ENCODE results near the gene MYH11. TPM values are rescaled to one million over a fixed set of nuclear protein-coding genes. Genes with fewer than 3 reads are reported as not detected.

MYH11 gene
- total and polyA plus RNA-seq, 2 of the 13 experiments (the other 11 are each of a cell fraction or from before 2014, with no cell fraction given), result not detected

DNA sequence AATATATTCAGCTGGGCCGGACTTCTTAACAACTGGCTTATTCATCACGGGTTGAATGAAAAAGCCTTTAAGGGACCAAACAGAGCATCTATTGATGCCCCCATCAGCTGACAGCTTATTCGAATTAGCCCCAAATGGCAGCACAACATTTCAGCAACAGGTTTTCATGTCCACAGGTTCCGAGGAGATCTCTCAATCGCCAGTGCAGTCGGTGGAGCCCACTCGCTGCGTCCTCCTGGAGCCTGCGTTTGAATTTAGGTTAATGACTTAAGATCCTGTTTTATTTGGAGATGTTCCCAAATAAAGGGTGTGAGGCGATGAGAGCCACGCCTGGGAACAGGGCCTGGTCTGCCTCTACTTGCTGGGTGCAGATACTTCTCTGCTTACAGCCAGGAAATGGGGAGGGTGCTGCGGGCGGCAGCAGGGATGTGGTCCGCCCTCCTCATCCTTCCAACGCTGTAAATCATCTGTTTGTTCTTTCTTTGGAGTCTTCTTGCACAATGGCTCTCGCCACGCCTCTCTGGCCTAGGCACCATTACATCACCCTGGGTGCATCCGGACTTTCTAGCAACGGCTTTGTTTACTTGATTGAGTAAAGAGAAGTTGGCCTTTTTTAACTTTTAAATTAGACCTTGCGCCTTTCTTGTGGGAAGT is 184.2 kb downstream of the MYH11 start (continued):
- TF ChIP-seq RORA (CRISPR knock-in tag; IDR thresholded peaks at IDR 0.05) (no peak), NFE2L2 (IDR thresholded peaks at IDR 0.05; ENCODE audit: low read length) (no peak), ZNF616 (CRISPR knock-in tag; IDR thresholded peaks at IDR 0.05; ENCODE audit: low read depth) (peak; percentile 89; the same call in 1 of the 2 replicates), FOXM1 (CRISPR knock-in tag; IDR thresholded peaks at IDR 0.05) (peak; percentile 87; the same call in 1 of the 2 replicates), GATAD1 (CRISPR knock-in tag; IDR thresholded peaks at IDR 0.05) (peak; percentile 86), ZNF747 (CRISPR knock-in tag; IDR thresholded peaks at IDR 0.05; ENCODE audit: borderline replicate concordance) (peak; percentile 97), LCORL (IDR thresholded peaks at IDR 0.05) (peak; percentile 94), LCORL (CRISPR knock-in tag; IDR thresholded peaks at IDR 0.05) (peak; percentile 100), SMARCE1 (IDR thresholded peaks at IDR 0.05; ENCODE audit: borderline replicate concordance) (no peak), SNRNP70 (IDR thresholded peaks at IDR 0.05; ENCODE audit: low read depth, low read length) (no peak), ZNF343 (CRISPR knock-in tag; IDR thresholded peaks at IDR 0.05) (peak; percentile 81; the same call in 1 of the 2 replicates), ZNF644 (CRISPR knock-in tag; IDR thresholded peaks at IDR 0.05; ENCODE audit: low read depth) (peak; percentile 96), ZC3H4 (CRISPR knock-in tag; IDR thresholded peaks at IDR 0.05; ENCODE audit: borderline replicate concordance) (0 out of 2 replicates have a peak, but pooled peaks have one; percentile 30)
- TF ChIP-seq, protein P1, sequence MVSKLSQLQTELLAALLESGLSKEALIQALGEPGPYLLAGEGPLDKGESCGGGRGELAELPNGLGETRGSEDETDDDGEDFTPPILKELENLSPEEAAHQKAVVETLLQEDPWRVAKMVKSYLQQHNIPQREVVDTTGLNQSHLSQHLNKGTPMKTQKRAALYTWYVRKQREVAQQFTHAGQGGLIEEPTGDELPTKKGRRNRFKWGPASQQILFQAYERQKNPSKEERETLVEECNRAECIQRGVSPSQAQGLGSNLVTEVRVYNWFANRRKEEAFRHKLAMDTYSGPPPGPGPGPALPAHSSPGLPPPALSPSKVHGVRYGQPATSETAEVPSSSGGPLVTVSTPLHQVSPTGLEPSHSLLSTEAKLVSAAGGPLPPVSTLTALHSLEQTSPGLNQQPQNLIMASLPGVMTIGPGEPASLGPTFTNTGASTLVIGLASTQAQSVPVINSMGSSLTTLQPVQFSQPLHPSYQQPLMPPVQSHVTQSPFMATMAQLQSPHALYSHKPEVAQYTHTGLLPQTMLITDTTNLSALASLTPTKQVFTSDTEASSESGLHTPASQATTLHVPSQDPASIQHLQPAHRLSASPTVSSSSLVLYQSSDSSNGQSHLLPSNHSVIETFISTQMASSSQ (IDR thresholded peaks at IDR 0.05; ENCODE audit: low read depth), result peak; percentile 85
- TF ChIP-seq, protein P1 (CRISPR knock-in tag; IDR thresholded peaks at IDR 0.05; ENCODE audit: borderline replicate concordance), result peak; percentile 92
- TF ChIP-seq, protein P2, sequence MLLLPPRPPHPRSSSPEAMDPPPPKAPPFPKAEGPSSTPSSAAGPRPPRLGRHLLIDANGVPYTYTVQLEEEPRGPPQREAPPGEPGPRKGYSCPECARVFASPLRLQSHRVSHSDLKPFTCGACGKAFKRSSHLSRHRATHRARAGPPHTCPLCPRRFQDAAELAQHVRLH (CRISPR knock-in tag; IDR thresholded peaks at IDR 0.05; ENCODE audit: borderline replicate concordance, low read depth), result peak; percentile 99
- TF ChIP-seq, protein P3, sequence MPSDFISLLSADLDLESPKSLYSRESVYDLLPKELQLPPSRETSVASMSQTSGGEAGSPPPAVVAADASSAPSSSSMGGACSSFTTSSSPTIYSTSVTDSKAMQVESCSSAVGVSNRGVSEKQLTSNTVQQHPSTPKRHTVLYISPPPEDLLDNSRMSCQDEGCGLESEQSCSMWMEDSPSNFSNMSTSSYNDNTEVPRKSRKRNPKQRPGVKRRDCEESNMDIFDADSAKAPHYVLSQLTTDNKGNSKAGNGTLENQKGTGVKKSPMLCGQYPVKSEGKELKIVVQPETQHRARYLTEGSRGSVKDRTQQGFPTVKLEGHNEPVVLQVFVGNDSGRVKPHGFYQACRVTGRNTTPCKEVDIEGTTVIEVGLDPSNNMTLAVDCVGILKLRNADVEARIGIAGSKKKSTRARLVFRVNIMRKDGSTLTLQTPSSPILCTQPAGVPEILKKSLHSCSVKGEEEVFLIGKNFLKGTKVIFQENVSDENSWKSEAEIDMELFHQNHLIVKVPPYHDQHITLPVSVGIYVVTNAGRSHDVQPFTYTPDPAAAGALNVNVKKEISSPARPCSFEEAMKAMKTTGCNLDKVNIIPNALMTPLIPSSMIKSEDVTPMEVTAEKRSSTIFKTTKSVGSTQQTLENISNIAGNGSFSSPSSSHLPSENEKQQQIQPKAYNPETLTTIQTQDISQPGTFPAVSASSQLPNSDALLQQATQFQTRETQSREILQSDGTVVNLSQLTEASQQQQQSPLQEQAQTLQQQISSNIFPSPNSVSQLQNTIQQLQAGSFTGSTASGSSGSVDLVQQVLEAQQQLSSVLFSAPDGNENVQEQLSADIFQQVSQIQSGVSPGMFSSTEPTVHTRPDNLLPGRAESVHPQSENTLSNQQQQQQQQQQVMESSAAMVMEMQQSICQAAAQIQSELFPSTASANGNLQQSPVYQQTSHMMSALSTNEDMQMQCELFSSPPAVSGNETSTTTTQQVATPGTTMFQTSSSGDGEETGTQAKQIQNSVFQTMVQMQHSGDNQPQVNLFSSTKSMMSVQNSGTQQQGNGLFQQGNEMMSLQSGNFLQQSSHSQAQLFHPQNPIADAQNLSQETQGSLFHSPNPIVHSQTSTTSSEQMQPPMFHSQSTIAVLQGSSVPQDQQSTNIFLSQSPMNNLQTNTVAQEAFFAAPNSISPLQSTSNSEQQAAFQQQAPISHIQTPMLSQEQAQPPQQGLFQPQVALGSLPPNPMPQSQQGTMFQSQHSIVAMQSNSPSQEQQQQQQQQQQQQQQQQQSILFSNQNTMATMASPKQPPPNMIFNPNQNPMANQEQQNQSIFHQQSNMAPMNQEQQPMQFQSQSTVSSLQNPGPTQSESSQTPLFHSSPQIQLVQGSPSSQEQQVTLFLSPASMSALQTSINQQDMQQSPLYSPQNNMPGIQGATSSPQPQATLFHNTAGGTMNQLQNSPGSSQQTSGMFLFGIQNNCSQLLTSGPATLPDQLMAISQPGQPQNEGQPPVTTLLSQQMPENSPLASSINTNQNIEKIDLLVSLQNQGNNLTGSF (CRISPR knock-in tag; IDR thresholded peaks at IDR 0.05), result peak; percentile 48; the same call in 1 of the 2 replicates
- TF ChIP-seq, protein P4, sequence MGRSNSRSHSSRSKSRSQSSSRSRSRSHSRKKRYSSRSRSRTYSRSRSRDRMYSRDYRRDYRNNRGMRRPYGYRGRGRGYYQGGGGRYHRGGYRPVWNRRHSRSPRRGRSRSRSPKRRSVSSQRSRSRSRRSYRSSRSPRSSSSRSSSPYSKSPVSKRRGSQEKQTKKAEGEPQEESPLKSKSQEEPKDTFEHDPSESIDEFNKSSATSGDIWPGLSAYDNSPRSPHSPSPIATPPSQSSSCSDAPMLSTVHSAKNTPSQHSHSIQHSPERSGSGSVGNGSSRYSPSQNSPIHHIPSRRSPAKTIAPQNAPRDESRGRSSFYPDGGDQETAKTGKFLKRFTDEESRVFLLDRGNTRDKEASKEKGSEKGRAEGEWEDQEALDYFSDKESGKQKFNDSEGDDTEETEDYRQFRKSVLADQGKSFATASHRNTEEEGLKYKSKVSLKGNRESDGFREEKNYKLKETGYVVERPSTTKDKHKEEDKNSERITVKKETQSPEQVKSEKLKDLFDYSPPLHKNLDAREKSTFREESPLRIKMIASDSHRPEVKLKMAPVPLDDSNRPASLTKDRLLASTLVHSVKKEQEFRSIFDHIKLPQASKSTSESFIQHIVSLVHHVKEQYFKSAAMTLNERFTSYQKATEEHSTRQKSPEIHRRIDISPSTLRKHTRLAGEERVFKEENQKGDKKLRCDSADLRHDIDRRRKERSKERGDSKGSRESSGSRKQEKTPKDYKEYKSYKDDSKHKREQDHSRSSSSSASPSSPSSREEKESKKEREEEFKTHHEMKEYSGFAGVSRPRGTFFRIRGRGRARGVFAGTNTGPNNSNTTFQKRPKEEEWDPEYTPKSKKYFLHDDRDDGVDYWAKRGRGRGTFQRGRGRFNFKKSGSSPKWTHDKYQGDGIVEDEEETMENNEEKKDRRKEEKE (IDR thresholded peaks at IDR 0.05), result no peak

Measured in HepG2 (cell line).